ENCODE measurements around the gene POLE3.

Gene POLE3

DNA sequence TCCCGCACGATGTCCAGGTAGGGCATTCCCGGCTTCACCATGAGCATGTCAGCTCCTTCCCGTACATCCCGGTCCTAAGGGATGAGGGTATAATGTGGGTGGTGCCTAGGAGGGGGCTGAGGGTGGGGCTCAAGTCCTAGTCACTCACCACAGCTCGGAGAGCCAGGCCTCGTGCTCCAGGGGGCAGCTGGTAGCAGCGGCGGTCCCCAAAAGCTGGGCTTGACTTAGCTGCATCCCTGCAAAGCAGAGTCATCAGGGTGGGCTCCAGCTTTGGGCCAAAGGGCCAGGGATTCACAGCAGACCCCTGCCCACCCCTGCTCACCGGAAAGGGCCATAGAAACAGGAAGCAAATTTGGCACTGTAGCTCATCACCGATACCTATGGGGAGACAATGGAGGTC is 21.0 kb downstream of the POLE3 start:
- Histone ChIP-seq H3K4me3 (replicated peaks; ENCODE audit: insufficient read depth, low read length) (no peak overlapping the region), H3K27me3 (ENCODE audit: insufficient read depth, poor library complexity, severe bottlenecking) (no peaks in the 10 kb centered on the region), H3K27ac (replicated peaks) (no peak overlapping the region)
- TF ChIP-seq POLR2AphosphoS5 (IDR thresholded peaks at IDR 0.05; ENCODE audit: low read depth) (no peak), SPI1 (IDR thresholded peaks at IDR 0.05; ENCODE audit: borderline replicate concordance, low read depth) (no peak), GABPA (IDR thresholded peaks at IDR 0.05; ENCODE audit: low read depth) (no peak)
- TF ChIP-seq, protein P1, sequence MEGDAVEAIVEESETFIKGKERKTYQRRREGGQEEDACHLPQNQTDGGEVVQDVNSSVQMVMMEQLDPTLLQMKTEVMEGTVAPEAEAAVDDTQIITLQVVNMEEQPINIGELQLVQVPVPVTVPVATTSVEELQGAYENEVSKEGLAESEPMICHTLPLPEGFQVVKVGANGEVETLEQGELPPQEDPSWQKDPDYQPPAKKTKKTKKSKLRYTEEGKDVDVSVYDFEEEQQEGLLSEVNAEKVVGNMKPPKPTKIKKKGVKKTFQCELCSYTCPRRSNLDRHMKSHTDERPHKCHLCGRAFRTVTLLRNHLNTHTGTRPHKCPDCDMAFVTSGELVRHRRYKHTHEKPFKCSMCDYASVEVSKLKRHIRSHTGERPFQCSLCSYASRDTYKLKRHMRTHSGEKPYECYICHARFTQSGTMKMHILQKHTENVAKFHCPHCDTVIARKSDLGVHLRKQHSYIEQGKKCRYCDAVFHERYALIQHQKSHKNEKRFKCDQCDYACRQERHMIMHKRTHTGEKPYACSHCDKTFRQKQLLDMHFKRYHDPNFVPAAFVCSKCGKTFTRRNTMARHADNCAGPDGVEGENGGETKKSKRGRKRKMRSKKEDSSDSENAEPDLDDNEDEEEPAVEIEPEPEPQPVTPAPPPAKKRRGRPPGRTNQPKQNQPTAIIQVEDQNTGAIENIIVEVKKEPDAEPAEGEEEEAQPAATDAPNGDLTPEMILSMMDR (IDR thresholded peaks at IDR 0.05; ENCODE audit: insufficient read depth, low read length), result no peak
- TF ChIP-seq, protein P2, sequence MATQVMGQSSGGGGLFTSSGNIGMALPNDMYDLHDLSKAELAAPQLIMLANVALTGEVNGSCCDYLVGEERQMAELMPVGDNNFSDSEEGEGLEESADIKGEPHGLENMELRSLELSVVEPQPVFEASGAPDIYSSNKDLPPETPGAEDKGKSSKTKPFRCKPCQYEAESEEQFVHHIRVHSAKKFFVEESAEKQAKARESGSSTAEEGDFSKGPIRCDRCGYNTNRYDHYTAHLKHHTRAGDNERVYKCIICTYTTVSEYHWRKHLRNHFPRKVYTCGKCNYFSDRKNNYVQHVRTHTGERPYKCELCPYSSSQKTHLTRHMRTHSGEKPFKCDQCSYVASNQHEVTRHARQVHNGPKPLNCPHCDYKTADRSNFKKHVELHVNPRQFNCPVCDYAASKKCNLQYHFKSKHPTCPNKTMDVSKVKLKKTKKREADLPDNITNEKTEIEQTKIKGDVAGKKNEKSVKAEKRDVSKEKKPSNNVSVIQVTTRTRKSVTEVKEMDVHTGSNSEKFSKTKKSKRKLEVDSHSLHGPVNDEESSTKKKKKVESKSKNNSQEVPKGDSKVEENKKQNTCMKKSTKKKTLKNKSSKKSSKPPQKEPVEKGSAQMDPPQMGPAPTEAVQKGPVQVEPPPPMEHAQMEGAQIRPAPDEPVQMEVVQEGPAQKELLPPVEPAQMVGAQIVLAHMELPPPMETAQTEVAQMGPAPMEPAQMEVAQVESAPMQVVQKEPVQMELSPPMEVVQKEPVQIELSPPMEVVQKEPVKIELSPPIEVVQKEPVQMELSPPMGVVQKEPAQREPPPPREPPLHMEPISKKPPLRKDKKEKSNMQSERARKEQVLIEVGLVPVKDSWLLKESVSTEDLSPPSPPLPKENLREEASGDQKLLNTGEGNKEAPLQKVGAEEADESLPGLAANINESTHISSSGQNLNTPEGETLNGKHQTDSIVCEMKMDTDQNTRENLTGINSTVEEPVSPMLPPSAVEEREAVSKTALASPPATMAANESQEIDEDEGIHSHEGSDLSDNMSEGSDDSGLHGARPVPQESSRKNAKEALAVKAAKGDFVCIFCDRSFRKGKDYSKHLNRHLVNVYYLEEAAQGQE (IDR thresholded peaks at IDR 0.05; ENCODE audit: insufficient replicate concordance, low read depth), result no peak
- DNase-seq (ENCODE audit: low read depth in 1 of 2, low spot score in 1 of 2), result no peak

DNA sequence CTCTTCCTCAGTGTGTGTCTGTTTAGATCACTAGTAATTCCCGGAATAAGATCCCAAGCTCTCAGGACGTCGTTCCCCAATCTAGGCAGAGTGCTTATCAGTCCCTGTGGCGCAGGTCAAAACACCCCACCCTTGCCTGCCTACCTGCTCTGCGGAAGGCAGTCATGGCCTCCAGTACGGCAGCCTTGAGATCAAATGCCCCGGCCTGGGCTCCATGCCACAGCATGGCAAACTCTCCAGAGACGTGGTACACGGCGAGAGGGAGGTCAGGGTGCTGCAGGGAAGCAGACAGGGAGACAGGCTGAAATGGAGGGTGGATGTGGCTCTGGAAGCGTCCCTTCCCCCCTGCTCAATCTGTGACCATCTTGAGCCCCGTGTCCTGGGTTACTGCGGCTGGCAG is 21.6 kb downstream of the POLE3 start:
- no peak for DNase-seq (ENCODE audit: low read depth in 1 of 2, low spot score in 1 of 2)
- TF ChIP-seq SPI1 (IDR thresholded peaks at IDR 0.05; ENCODE audit: borderline replicate concordance, low read depth) (no peak), POLR2AphosphoS5 (IDR thresholded peaks at IDR 0.05; ENCODE audit: low read depth) (no peak), GABPA (IDR thresholded peaks at IDR 0.05; ENCODE audit: low read depth) (no peak)
- TF ChIP-seq, protein P1 (IDR thresholded peaks at IDR 0.05; ENCODE audit: insufficient read depth, low read length), result no peak
- TF ChIP-seq, protein P2 (IDR thresholded peaks at IDR 0.05; ENCODE audit: insufficient replicate concordance, low read depth), result no peak
- H3K4me3 ChIP-seq (replicated peaks; ENCODE audit: insufficient read depth, low read length), result no peak overlapping the region
- no peaks in the 10 kb centered on the region for H3K27me3 ChIP-seq (ENCODE audit: insufficient read depth, poor library complexity, severe bottlenecking)
- H3K27ac ChIP-seq (replicated peaks), result no peak overlapping the region

DNA sequence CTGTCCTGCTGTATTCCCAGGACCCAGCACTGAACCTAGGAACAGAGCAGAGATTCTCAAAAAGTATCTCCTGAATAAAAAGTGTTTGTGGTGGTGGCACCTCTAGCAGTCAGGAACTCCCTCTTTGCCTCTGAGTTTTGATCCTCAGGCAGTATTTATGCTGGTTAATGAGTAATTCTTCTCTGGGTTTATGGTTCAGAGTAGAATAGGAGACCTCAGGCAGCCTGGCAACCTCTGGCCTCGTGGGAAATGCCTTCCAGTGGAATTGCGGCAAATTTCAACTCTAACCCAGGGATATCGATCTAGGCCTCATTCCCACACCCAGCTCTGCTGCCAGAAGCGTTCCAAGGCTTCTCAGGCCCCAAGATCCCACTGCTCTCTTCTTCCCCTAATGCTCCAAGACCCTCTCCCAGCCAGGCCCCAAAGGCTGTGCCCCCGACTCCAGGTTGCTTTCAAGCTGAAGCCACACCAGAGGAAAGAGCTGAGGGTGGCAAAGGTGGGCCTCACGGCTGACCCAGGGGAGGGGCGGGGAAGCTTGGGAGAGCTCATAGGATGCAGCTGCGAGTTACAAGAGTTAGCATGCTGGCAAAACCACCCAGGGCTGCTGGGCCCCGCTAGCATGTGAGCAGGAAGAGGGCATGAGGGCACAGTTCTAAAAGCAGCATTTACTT is 22.8 kb downstream of the POLE3 start:
- Histone ChIP-seq H3K27me3 (ENCODE audit: insufficient read depth, poor library complexity, severe bottlenecking) (no peaks in the 10 kb centered on the region), H3K4me3 (replicated peaks; ENCODE audit: insufficient read depth, low read length) (no peak overlapping the region), H3K27ac (replicated peaks) (no peak overlapping the region)
- no peak for DNase-seq (ENCODE audit: low read depth in 1 of 2, low spot score in 1 of 2)
- no peak for TF ChIP-seq GABPA (IDR thresholded peaks at IDR 0.05; ENCODE audit: low read depth)
- TF ChIP-seq POLR2AphosphoS5 (IDR thresholded peaks at IDR 0.05; ENCODE audit: low read depth), result no peak
- TF ChIP-seq, protein P1 (IDR thresholded peaks at IDR 0.05; ENCODE audit: insufficient read depth, low read length), result no peak
- TF ChIP-seq, protein P2 (IDR thresholded peaks at IDR 0.05; ENCODE audit: insufficient replicate concordance, low read depth), result no peak
- TF ChIP-seq SPI1 (IDR thresholded peaks at IDR 0.05; ENCODE audit: borderline replicate concordance, low read depth), result no peak

Measured in HL-60 (cell line).